Left lung (tissue), 10 donors: ENCODE results near the gene PDE1A. TPM values are rescaled to one million over a fixed set of nuclear protein-coding genes. Genes with fewer than 3 reads are reported as not detected.

Source experiments
- ATAC-seq: fragments of 200-7000 bp; cut with Tn5 transposase; one replicate; pipeline ENCODE4 v1.9.1; 2020; ENCODE audit warnings: moderate library complexity
- DNase-seq, 4 donors: peaks; one replicate each; pipeline ENCODE4 v3.0.0-alpha.2; 2013 to 2020
- H3K27ac ChIP-seq, 2 donors: fragments of 200-600 bp; sonication (generic) in 1 of 2; one replicate each; pipeline versions ENCODE4 v1.5.0 to v1.8.0; 2020 to 2021
- H3K27me3 ChIP-seq, 2 donors: fragments of 200-600 bp; sonication (generic) in 1 of 2; one replicate each; pipeline versions ENCODE4 v1.5.0 to v1.8.0; 2020 to 2021
- H3K36me3 ChIP-seq, 2 donors: fragments of 200-600 bp; sonication (generic) in 1 of 2; one replicate each; pipeline versions ENCODE4 v1.5.0 to v1.8.0; 2020 to 2021
- H3K4me1 ChIP-seq, 2 donors: fragments of 200-600 bp; one replicate each; pipeline ENCODE4 v1.8.0; 2021
- H3K4me3 ChIP-seq, 2 donors: fragments of 200-600 bp; sonication (generic) in 1 of 2; one replicate each; pipeline versions ENCODE4 v1.5.0 to v1.8.0; 2020 to 2021; ENCODE audit warnings: mild to moderate bottlenecking in 1 of 2
- H3K9me3 ChIP-seq, 2 donors: fragments of 200-600 bp; sonication (generic) in 1 of 2; one replicate each; pipeline versions ENCODE4 v1.5.0 to v1.8.0; 2020 to 2021
- CTCF ChIP-seq, 2 donors: fragments of 200-600 bp; sonication (generic) in 1 of 2; IDR thresholded peaks; one replicate each; pipeline versions ENCODE4 v1.5.0 to v1.8.0; 2021; ENCODE audit warnings: antibody characterized with exemption in 2 of 2
- intact Hi-C, 2 donors: fragments of 100-400 bp; cut with DNase I; formaldehyde crosslinking; loops; one replicate each; pipeline versions ENCODE4 v1.11.2 to v1.14.2; 2022
- polyA plus RNA-seq, 6 donors: library from polyadenylated mRNA; unstranded; fragments of 120-200 nt; gene quantifications; one replicate each; pipeline ENCODE4 v1.2.1, GENCODE V29; 2013; ENCODE audit not compliant: insufficient read length in 6 of 6
- total RNA-seq, 2 donors: library from RNA; stranded (reverse); fragmentation: NEBNext Ultra II Directional; extraction: Animal tissue kit (Norgen Biotek cat#: 25700); gene quantifications; one replicate each; pipeline ENCODE4 v1.2.1, GENCODE V29; 2021
- donor health status: DM: no; HTN: yes; CAD: no.
- donor health status: DM: no; HTN: no; CAD: no.

PDE1A gene
- total and polyA plus RNA-seq, 8 donors, result 4.6 to 16.3 (median 13.2) TPM

- Histone ChIP-seq H3K36me3 (no peaks in the 10 kb centered on the region), H3K9me3 (no peaks in the 10 kb centered on the region), H3K4me3 (no peak overlapping the region), H3K27me3 (no peaks in the 10 kb centered on the region), H3K27ac (no peak overlapping the region), H3K4me1 (no peaks in the 10 kb centered on the region)
- TF ChIP-seq CTCF (IDR thresholded peaks at IDR 0.05), result no peak
- intact Hi-C loops, result no loop called here
- DNase-seq (no peak), ATAC-seq (no peak)
These were observed 1.6 kb upstream of the PDE1A start for GRCh38 chr2:182428476-182428875.

- Histone ChIP-seq H3K36me3 (no peaks in the 10 kb centered on the region), H3K27me3 (no peaks in the 10 kb centered on the region), H3K4me1 (no peaks in the 10 kb centered on the region), H3K27ac (peak overlapping the region; percentile 2 to 54), H3K9me3 (no peaks in the 10 kb centered on the region), H3K4me3 (peak overlapping the region; percentile 21 to 28)
- no peak for TF ChIP-seq CTCF (IDR thresholded peaks at IDR 0.05)
- DNase-seq, result peak in 1 of 4 donors; percentile 21
- ATAC-seq, result peak; percentile 88
- intact Hi-C loops, result no loop called here
These were observed 536 bp downstream of the PDE1A start for GRCh38 chr2:182426082-182426917.

- H3K36me3 ChIP-seq, result no peaks in the 10 kb centered on the region
- ATAC-seq (no peak), DNase-seq (no peak)
- no peaks in the 10 kb centered on the region for H3K27me3 ChIP-seq
- intact Hi-C loops, result no loop called here
- H3K4me3 ChIP-seq, result no peak overlapping the region
- no peaks in the 10 kb centered on the region for H3K4me1 ChIP-seq
- TF ChIP-seq CTCF (IDR thresholded peaks at IDR 0.05), result no peak
- H3K9me3 ChIP-seq, result no peaks in the 10 kb centered on the region
- H3K27ac ChIP-seq, result no peak overlapping the region
These were observed 4.0 kb downstream of the PDE1A start for GRCh38 chr2:182422864-182423263.

- Histone ChIP-seq H3K27me3 (no peaks in the 10 kb centered on the region), H3K4me3 (no peak overlapping the region), H3K27ac (no peak overlapping the region), H3K9me3 (no peaks in the 10 kb centered on the region), H3K36me3 (no peaks in the 10 kb centered on the region), H3K4me1 (no peaks in the 10 kb centered on the region)
- ATAC-seq, result no peak
- intact Hi-C loops, result no loop called here
- TF ChIP-seq CTCF (IDR thresholded peaks at IDR 0.05), result no peak
- DNase-seq, result no peak
These were observed 6.2 kb downstream of the PDE1A start for GRCh38 chr2:182420669-182421068.

GRCh38 chr2:182416861-182417260 is 10.0 kb downstream of the PDE1A start:
- intact Hi-C loops, result no loop called here
- Histone ChIP-seq H3K9me3 (no peaks in the 10 kb centered on the region), H3K4me3 (no peak overlapping the region), H3K36me3 (no peaks in the 10 kb centered on the region), H3K27me3 (no peaks in the 10 kb centered on the region), H3K27ac (no peak overlapping the region), H3K4me1 (no peaks in the 10 kb centered on the region)
- DNase-seq (no peak), ATAC-seq (no peak)
- no peak for TF ChIP-seq CTCF (IDR thresholded peaks at IDR 0.05)
